AG09319 (cell line): ENCODE measurements around the gene PLEKHA8.

Source experiments
- DNase-seq: peaks from one replicate; pipeline ENCODE4 v3.0.0-alpha.2; 2010; ENCODE audit warnings: low read depth; ENCODE audit errors: extremely low read depth
- TF ChIP-seq, protein P1 (sequence below): IDR thresholded peaks from 2 replicates; pipeline ENCODE4 v1.5.1; 2011; ENCODE audit warnings: low read depth, mild to moderate bottlenecking, inconsistent platforms, low read length, moderate library complexity

Gene PLEKHA8

DNA sequence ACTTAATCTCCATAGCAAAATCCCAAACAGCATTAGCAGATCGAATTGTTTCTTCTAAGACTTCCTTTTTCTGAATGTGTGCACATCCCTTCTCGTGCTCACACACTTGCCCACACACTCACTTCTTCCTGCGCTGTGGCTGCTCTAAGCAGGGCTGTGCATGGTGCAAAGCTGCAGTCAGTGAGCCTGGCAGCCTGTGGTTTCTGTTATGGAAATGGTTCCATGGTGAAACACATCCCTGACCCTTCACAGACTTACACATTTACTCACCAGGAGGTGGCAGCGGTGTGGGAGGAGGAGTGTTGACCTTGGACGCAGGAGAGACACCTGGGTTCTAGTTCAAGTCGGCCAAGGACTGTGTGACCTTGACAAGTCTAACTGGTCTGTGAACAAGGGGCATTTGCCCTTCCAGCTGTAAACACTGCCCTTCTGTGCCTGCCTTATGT is 131.5 kb downstream of the PLEKHA8 start:
- no peak for DNase-seq
- TF ChIP-seq, protein P1, sequence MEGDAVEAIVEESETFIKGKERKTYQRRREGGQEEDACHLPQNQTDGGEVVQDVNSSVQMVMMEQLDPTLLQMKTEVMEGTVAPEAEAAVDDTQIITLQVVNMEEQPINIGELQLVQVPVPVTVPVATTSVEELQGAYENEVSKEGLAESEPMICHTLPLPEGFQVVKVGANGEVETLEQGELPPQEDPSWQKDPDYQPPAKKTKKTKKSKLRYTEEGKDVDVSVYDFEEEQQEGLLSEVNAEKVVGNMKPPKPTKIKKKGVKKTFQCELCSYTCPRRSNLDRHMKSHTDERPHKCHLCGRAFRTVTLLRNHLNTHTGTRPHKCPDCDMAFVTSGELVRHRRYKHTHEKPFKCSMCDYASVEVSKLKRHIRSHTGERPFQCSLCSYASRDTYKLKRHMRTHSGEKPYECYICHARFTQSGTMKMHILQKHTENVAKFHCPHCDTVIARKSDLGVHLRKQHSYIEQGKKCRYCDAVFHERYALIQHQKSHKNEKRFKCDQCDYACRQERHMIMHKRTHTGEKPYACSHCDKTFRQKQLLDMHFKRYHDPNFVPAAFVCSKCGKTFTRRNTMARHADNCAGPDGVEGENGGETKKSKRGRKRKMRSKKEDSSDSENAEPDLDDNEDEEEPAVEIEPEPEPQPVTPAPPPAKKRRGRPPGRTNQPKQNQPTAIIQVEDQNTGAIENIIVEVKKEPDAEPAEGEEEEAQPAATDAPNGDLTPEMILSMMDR, result peak; percentile 18

DNA sequence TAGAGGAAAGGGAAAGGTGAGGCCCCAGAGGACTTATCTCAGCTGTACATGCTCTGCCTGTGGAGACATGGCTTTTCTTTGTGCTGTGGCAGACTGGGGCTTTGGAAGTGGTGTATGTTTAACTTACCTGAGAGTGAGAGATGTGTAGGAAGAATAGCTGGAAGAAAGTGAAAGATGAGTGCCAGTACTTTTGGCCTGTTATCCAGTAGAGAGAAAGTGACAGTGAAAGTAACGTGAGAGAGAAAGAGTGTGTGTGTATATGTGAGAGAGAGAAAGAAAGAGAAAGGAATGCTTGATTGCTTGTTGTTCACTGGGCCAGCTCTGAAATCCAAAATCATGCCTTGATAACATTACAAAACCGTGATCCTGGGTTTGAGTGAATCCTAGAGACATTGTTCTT is 132.1 kb downstream of the PLEKHA8 start:
- TF ChIP-seq, protein P1, result no peak
- no peak for DNase-seq

DNA sequence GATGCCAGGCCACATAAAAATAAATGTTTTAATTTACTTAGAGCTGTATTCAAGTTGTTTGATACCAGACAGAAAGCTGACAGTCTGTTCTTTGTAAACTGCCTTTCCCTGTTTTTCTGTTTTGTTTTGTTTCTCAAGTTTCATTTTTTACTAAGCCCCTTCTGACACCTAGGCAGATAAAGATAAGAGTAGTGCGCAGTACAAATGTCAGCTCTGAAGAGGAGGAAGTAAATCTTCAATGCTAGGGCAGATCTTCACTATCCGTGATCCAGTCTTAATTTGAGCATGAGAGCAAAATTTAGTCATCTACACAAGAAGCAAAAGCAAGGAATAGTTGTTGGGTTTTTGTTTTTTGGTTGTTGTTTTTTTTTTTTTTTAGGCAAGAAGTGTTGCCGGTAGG is 133.9 kb downstream of the PLEKHA8 start:
- DNase-seq, result no peak
- TF ChIP-seq, protein P1, result no peak

DNA sequence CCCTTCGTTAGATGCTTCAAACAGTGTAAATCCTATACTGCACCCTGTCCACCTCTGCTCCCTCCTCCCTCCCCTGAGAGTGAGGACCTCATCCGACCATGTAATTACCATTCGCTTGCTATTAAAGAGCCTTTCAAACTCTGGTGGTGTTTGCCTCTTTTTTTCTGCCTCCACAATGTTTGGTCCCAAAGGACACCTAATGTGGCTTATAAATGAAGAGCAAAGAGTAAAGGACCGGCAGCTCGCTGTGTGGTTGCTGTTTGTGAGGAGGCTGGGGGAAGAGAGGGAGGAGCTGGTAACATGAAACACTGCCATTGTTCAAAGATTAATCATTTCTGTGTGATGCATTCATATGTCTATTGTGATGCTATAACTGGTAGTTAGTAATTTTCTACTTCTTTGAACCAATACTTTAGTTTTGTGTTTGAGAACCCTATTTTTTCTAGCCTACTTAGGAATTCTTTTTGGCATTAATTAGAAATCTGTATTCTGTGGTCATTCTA is 134.5 kb downstream of the PLEKHA8 start:
- peak; percentile 24 for DNase-seq
- TF ChIP-seq, protein P1, result no peak

DNA sequence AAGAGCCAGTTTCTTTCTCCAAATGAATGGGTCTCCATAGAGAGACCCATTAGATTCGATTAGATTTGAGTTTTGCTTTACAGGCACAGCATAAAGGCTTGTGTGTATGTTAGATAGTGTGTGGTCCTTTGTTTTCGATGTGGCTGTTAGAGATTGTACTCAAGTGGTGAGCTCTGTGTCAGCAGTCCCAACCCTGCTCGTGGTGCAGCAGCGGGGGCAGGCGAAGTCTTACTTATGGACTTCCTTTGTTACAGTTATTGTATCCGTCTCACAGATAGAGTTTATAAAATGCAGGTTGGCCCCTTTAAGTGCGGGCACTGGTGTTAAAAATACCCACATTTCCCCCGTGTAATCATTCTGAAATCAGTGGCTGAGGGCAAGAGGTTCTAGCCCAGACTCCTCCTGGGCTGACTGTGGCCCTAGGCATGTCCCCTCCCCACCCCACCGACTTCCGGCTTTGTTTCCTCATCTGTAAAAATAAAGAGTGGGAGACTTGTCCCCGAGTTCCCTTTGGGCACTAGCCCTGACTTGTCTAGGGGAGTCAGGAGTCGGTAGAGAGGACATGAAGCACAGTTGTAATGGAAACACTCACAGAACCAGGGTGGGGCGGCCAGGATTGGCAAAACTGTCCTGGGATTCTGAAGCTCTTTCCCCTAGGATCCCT is 135.2 kb downstream of the PLEKHA8 start:
- TF ChIP-seq, protein P1, result no peak
- no peak for DNase-seq

DNA sequence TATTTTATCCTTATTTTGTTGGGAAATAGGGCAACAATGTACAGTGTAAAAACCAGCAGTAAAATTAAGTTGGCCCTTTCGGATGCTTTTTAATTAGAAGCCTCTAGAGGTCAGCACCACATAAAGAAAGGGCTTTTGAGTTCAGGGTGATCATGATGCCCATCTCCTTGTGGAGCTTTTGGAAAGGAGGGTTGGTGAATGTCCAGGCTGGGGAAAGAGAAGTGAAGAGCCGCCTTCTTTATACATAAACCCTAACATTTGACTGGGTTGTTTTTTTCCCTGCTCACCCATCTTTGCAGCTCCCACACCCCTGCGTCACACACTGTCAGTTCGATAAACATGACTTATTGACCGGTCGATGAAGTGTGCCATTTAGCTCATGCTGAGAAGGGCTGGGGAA is 136.4 kb downstream of the PLEKHA8 start:
- DNase-seq, result no peak
- TF ChIP-seq, protein P1, result peak; percentile 56

DNA sequence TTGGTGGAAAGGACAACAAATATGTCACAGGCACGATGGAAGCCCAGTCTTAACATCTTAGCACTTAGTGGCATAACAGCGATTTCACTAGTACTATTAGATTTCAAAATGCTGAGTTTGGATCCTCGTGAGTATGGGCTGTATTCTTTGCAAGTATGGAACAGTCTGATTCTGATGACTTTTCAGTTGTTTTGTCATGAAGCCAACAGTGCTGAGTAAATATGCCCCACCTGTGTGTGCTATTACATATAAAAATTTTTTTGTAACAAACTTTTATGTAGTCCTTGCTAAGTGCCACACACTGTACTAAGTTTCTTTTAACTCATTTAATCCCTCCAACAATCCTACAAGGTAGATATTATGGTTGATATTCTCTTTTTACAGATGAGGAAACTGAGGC is 137.4 kb downstream of the PLEKHA8 start:
- no peak for DNase-seq
- TF ChIP-seq, protein P1, result no peak
